Hematopoietic multipotent progenitor cell treated with erythropoietin and hydrocortisone succinate and interleukin-3 and kit ligand, for 15 days (in vitro differentiated cells): ENCODE results near the gene MAN2A2.
"Not testable (repeated sequence)": the region's sequence is repeated elsewhere in the genome, so short reads cannot be mapped to it uniquely, and the experiment has no call there.

Experiments used
- DNase-seq: peaks from one replicate; pipeline ENCODE4 v3.0.0-alpha.2; 2015; ENCODE audit warnings: low spot score

Gene MAN2A2

GRCh38 chr15:90905306-90906180 lies 2.4 kb downstream of the MAN2A2 start:
- DNase-seq = no peak

GRCh38 chr15:90906181-90906849 lies 3.2 kb downstream of the MAN2A2 start:
- no peak for DNase-seq

- DNase-seq = no peak
These were observed 4.1 kb downstream of the MAN2A2 start for GRCh38 chr15:90907051-90907660.

- no peak for DNase-seq
These were observed 4.9 kb downstream of the MAN2A2 start for GRCh38 chr15:90907838-90908507.

GRCh38 chr15:90909449-90909848 lies 6.3 kb downstream of the MAN2A2 start:
- not testable (repeated sequence) for DNase-seq

GRCh38 chr15:90909976-90910375 lies 6.9 kb downstream of the MAN2A2 start:
- DNase-seq = no peak

GRCh38 chr15:90910441-90911301 lies 7.6 kb downstream of the MAN2A2 start:
- no peak for DNase-seq

GRCh38 chr15:90911302-90911623 lies 8.2 kb downstream of the MAN2A2 start:
- DNase-seq = no peak

GRCh38 chr15:90911906-90912769 lies 9.0 kb downstream of the MAN2A2 start:
- DNase-seq = no peak

GRCh38 chr15:90912770-90913075 lies 9.6 kb downstream of the MAN2A2 start:
- DNase-seq = no peak

GRCh38 chr15:90913398-90913944 lies 10.4 kb downstream of the MAN2A2 start:
- no peak for DNase-seq

- DNase-seq = no peak
These were observed 11.4 kb downstream of the MAN2A2 start for GRCh38 chr15:90914305-90915080.

- no peak for DNase-seq
These were observed 12.2 kb downstream of the MAN2A2 start for GRCh38 chr15:90915216-90915807.

- no peak for DNase-seq
These were observed 12.8 kb downstream of the MAN2A2 start for GRCh38 chr15:90915808-90916440.

- DNase-seq = no peak
These were observed 13.4 kb downstream of the MAN2A2 start for GRCh38 chr15:90916461-90916860.

GRCh38 chr15:90917569-90917968 lies 14.5 kb downstream of the MAN2A2 start:
- DNase-seq = no peak

- DNase-seq = no peak
These were observed 15.1 kb downstream of the MAN2A2 start for GRCh38 chr15:90918034-90918788.

GRCh38 chr15:90918835-90919234 lies 15.7 kb downstream of the MAN2A2 start:
- no peak for DNase-seq
